Fibroblast of lung (primary cell): ENCODE data around the gene WASL. TPM values are rescaled to one million over a fixed set of nuclear protein-coding genes. Genes with fewer than 3 reads are reported as not detected.
A peak's percentile ranks its signal among the peaks of the same experiment; 100 is the strongest.

Source experiments
- DNase-seq, 2 donors: peaks; one replicate each; pipeline versions ENCODE4 v3.0.0 to v3.0.0-alpha.2; 2010; ENCODE audit warnings: low read depth in 2 of 2
- H2AFZ ChIP-seq: 2 replicates; pipeline ENCODE4 v1.5.1; 2012; ENCODE audit warnings: low read length, control low read depth, inconsistent platforms
- H3K27ac ChIP-seq: 2 replicates; pipeline ENCODE4 v1.5.1; 2011; ENCODE audit warnings: low read length, control low read depth; ENCODE audit not compliant: insufficient read depth
- H3K27me3 ChIP-seq: 2 replicates; pipeline ENCODE4 v1.5.1; 2011; ENCODE audit warnings: mild to moderate bottlenecking, low read length; ENCODE audit not compliant: control insufficient read depth, insufficient read depth
- H3K36me3 ChIP-seq: 2 replicates; pipeline ENCODE4 v1.5.1; 2011; ENCODE audit warnings: low read length; ENCODE audit not compliant: control insufficient read depth, insufficient read depth
- H3K4me1 ChIP-seq: 2 replicates; pipeline ENCODE4 v1.5.1; 2011; ENCODE audit warnings: low read length; ENCODE audit not compliant: control insufficient read depth, insufficient read depth; ENCODE audit errors: extremely low read depth
- H3K4me2 ChIP-seq: 2 replicates; pipeline ENCODE4 v1.5.1; 2011; ENCODE audit warnings: low read length, control low read depth; ENCODE audit not compliant: insufficient read depth; ENCODE audit errors: extremely low read depth
- H3K4me3 ChIP-seq, 4 experiments: fragments of 200-600 bp in 1 of 4; sonication (generic) in 1 of 4; replicated peaks in 1 of 4; 2 replicates each; pipeline ENCODE4 v1.5.1; 2011 to 2016; ENCODE audit warnings: low read length in 4 of 4, low read depth in 3 of 4, mild to moderate bottlenecking in 3 of 4, control low read depth in 2 of 4, inconsistent platforms in 1 of 4, mixed read lengths in 1 of 4; ENCODE audit not compliant: insufficient read depth in 1 of 4; ENCODE audit errors: control extremely low read depth in 1 of 4
- H3K79me2 ChIP-seq: 2 replicates; pipeline ENCODE4 v1.5.1; 2012; ENCODE audit warnings: mild to moderate bottlenecking, low read length, inconsistent platforms; ENCODE audit not compliant: control insufficient read depth, insufficient read depth
- H3K9ac ChIP-seq: 2 replicates; pipeline ENCODE4 v1.5.1; 2011; ENCODE audit warnings: mild to moderate bottlenecking, low read length, control low read depth; ENCODE audit not compliant: insufficient read depth
- H3K9me3 ChIP-seq: 2 replicates; pipeline ENCODE4 v1.5.1; 2012; ENCODE audit warnings: low read depth, low read length; ENCODE audit not compliant: control insufficient read depth, insufficient read depth
- H4K20me1 ChIP-seq: 2 replicates; pipeline ENCODE4 v1.5.1; 2011; ENCODE audit warnings: low read length; ENCODE audit not compliant: control insufficient read depth, insufficient read depth; ENCODE audit errors: extremely low read depth
- CTCF ChIP-seq, 2 donors: IDR thresholded peaks in 1 of 2; conservative IDR thresholded peaks in 1 of 2; 1 replicate in 1 of 2; 2 replicates in 1 of 2; pipeline ENCODE4 v1.5.1; 2011 to 2012; ENCODE audit warnings: low read length in 2 of 2, control low read depth in 1 of 2, inconsistent platforms in 1 of 2, low read depth in 1 of 2, mild to moderate bottlenecking in 1 of 2
- EZH2 ChIP-seq: IDR thresholded peaks from 2 replicates; pipeline ENCODE4 v1.5.1; 2012; ENCODE audit warnings: low read length, control low read depth, mild to moderate bottlenecking; ENCODE audit errors: missing control alignments
- polyA plus RNA-seq, 2 donors: library from polyadenylated mRNA; depleted of rRNA in 1 of 2; stranded (reverse) in 1 of 2; unstranded in 1 of 2; fragments of >200 nt; gene quantifications; 2 replicates each; pipeline ENCODE4 v1.2.1, GENCODE V29; 2011 to 2012; ENCODE audit warnings: missing spikeins in 1 of 2
- total RNA-seq: library from RNA; depleted of rRNA; stranded (reverse); fragments of >200 nt; gene quantifications from 2 replicates; pipeline ENCODE4 v1.2.1, GENCODE V29; 2014

Gene WASL
- total and polyA plus RNA-seq, 2 donors (not counting 1 experiment from before 2014, with no cell fraction given): 15.4 to 21.0 TPM

GRCh38 chr7:123712619-123713018 is 36.2 kb downstream of the WASL start:
- Histone ChIP-seq H3K4me2 (no peak overlapping the region), H4K20me1 (no peaks in the 10 kb centered on the region), H3K9me3 (no peaks in the 10 kb centered on the region), H3K36me3 (no peaks in the 10 kb centered on the region), H3K79me2 (peaks cover 13% of the 10 kb centered on the region), H3K9ac (no peak overlapping the region), H3K4me1 (peaks cover 4% of the 10 kb centered on the region), H2AFZ (no peak overlapping the region), H3K27me3 (no peaks in the 10 kb centered on the region), H3K27ac (no peak overlapping the region), H3K4me3 (no peak overlapping the region)
- DNase-seq: peak; percentile 39 to 87
- TF ChIP-seq EZH2 (no peak), CTCF (conservative IDR thresholded peaks at IDR 0.05 in 1 of 2, IDR thresholded peaks at IDR 0.05 in 1 of 2; ENCODE audit: low read depth in 1 of 2, low read length in 2 of 2) (no peak)

GRCh38 chr7:123711832-123712293 is 36.9 kb downstream of the WASL start:
- Histone ChIP-seq H3K9me3 (no peaks in the 10 kb centered on the region), H3K9ac (no peak overlapping the region), H3K4me3 (no peak overlapping the region), H2AFZ (no peak overlapping the region), H3K4me2 (no peak overlapping the region), H3K27me3 (no peaks in the 10 kb centered on the region), H3K27ac (no peak overlapping the region), H3K36me3 (no peaks in the 10 kb centered on the region), H3K79me2 (peaks cover 8% of the 10 kb centered on the region), H4K20me1 (no peaks in the 10 kb centered on the region), H3K4me1 (peaks cover 4% of the 10 kb centered on the region)
- DNase-seq: peak in 1 of 2 donors; percentile 13
- TF ChIP-seq EZH2 (no peak), CTCF (conservative IDR thresholded peaks at IDR 0.05 in 1 of 2, IDR thresholded peaks at IDR 0.05 in 1 of 2; ENCODE audit: low read depth in 1 of 2, low read length in 2 of 2) (no peak)

- TF ChIP-seq EZH2: no peak
- no peak for TF ChIP-seq CTCF (conservative IDR thresholded peaks at IDR 0.05 in 1 of 2, IDR thresholded peaks at IDR 0.05 in 1 of 2; ENCODE audit: low read depth in 1 of 2, low read length in 2 of 2)
- H3K27me3 ChIP-seq: no peaks in the 10 kb centered on the region
- no peaks in the 10 kb centered on the region for H3K9me3 ChIP-seq
- peaks cover 4% of the 10 kb centered on the region for H3K4me1 ChIP-seq
- no peaks in the 10 kb centered on the region for H4K20me1 ChIP-seq
- no peaks in the 10 kb centered on the region for H3K36me3 ChIP-seq
- H3K4me3 ChIP-seq: no peak overlapping the region
- no peak overlapping the region for H2AFZ ChIP-seq
- H3K27ac ChIP-seq: no peak overlapping the region
- H3K79me2 ChIP-seq: peaks cover 7% of the 10 kb centered on the region
- no peak overlapping the region for H3K4me2 ChIP-seq
- DNase-seq: no peak
- H3K9ac ChIP-seq: no peak overlapping the region
Measured at GRCh38 chr7:123710683-123711082, 38.1 kb downstream of the WASL start.
